Fibroblast of skin of abdomen (primary cell): ENCODE data around the gene SFR1. TPM values are rescaled to one million over a fixed set of nuclear protein-coding genes. Genes with fewer than 3 reads are reported as not detected.
A peak's percentile ranks its signal among the peaks of the same experiment; 100 is the strongest.

Source experiments
- DNase-seq: peaks from one replicate; pipeline ENCODE4 v3.0.0-alpha.2; 2013
- polyA plus RNA-seq, 2 experiments: library from polyadenylated mRNA; unstranded; fragments of 120-200 nt; gene quantifications; one replicate each; pipeline ENCODE4 v1.2.1, GENCODE V29; 2013; ENCODE audit not compliant: insufficient read length in 2 of 2

Gene SFR1, protein sequence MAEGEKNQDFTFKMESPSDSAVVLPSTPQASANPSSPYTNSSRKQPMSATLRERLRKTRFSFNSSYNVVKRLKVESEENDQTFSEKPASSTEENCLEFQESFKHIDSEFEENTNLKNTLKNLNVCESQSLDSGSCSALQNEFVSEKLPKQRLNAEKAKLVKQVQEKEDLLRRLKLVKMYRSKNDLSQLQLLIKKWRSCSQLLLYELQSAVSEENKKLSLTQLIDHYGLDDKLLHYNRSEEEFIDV
- polyA plus RNA-seq (2013, experiment 1 of 2; ENCODE audit: insufficient read length), result 3.2 TPM
- polyA plus RNA-seq (2013, experiment 2 of 2; ENCODE audit: insufficient read length), result 3.4 TPM

- peak; percentile 99 for DNase-seq
Measured at GRCh38 chr10:104121485-104122224, at the start of gene SFR1. Gene SFR1, plus strand, starts transcription at chr10:104122171. Its CDS starts 13 bp downstream, at chr10:104122184.

GRCh38 chr10:104072786-104073185 lies 49.2 kb upstream of the SFR1 start:
- no peak for DNase-seq

GRCh38 chr10:104074505-104074904 lies 47.5 kb upstream of the SFR1 start:
- no peak for DNase-seq

GRCh38 chr10:104076743-104077160 lies 45.2 kb upstream of the SFR1 start:
- DNase-seq, result no peak

DNA sequence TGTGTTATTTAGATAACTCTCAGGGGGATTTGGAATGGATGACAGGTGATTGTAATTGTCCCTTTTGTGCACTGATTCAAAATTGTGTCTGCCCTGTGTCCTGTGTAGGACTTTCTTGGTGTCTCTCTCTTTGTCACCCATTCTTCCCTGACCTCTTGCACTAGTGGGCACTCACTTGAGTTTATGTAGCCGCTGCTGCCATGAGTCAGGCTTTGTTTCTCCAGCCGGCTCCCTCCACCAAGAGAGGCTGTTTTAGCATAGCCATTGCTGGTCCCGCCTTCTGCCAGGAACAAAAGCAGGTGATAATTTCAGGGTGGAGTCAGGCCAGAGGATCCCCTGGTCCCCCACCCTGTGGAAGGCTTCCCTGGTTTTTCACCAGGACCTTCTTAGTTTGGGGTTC lies 44.7 kb upstream of the SFR1 start:
- DNase-seq, result no peak

DNA sequence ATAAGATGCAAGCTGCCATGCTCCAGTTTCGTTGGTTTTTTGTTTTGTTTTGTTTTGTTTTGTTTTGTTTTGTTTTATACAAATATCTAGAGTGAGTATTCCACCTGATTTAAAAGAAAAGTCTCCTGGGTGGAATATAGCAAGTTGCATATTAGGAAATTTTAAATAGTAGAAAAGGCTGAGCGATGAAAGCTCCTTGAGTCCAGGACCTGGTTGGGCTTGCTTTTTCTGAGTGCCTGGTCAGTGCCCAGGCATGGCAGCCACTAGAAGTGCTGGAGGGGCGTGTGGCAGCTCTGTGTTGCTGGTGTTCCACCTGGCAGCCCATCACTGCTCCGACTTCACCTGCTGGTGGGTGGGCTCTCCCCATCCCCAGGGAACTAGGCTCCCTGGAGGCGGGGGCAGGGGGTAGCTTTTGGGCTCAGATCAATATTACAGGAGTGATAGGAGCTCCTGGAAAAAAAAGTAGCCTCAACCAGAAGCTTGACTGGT lies 44.3 kb upstream of the SFR1 start:
- DNase-seq, result no peak

DNA sequence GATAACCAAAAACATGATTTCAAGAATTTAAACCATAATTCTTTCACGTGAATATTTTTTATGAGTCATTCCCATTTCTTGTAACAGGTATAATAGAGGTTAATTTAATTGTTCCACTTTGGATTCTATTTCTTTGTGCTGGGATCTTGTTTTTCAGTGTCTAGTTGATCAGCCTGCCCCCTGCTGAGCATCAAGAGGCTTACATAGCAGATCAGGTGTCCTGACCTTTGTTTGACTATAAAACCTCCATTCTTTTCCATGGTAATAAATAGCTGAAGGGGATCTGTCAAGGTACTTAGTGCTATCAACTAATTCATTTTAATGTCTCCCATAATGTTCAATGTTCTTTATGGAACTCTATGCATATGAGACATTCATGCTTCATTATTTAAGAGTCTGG lies 41.2 kb upstream of the SFR1 start:
- DNase-seq, result no peak

- DNase-seq, result no peak
Measured at GRCh38 chr10:104081998-104082397, 40.0 kb upstream of the SFR1 start.

GRCh38 chr10:104084482-104085142 lies 37.4 kb upstream of the SFR1 start:
- DNase-seq, result no peak

- no peak for DNase-seq
Measured at GRCh38 chr10:104085801-104086400, 36.1 kb upstream of the SFR1 start, which contains the start of gene COL17A1. Gene COL17A1, minus strand, starts transcription at chr10:104085880. Its CDS starts 5,207 bp downstream, at chr10:104080673.

GRCh38 chr10:104088239-104088638 lies 33.7 kb upstream of the SFR1 start:
- DNase-seq, result no peak

DNA sequence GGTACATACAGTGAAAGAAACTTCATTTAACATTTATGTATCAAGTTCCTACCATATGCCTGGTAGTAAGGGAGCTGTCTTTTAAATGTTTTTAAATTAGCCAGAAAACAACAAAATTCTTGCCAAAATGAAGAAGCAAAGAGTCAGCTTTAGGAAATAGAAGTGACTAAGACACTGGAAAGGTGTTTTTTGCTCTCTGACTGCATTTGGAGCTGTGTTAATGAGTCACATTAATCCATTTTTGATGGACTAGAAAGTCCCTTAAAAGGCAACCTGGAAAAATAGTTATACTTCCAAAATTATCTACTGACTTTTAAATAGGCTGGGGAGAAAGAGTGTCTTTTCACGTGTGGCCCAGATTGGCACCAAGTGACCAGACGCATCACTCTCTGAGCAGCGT lies 32.4 kb upstream of the SFR1 start:
- no peak for DNase-seq

- peak; percentile 28 for DNase-seq
Measured at GRCh38 chr10:104090611-104091010, 31.4 kb upstream of the SFR1 start.

DNA sequence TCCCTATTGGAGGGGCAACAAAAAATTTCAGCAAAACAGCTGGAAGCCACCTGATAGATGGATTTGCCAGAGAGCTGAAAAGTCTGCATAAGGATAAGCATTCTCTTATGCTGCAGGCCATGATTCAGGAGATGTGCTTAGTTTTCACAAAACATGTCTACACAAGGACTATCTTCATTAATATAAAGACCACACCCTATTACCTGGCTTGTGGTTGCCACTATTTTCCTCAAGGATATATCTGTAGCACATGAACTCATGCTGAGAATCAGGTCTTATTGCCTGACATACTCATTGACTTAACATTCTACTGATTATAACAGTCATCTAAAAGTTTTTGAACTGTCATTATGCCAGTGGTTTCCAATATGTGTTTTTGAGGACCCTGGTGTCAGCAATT lies 29.2 kb upstream of the SFR1 start:
- DNase-seq, result no peak

DNA sequence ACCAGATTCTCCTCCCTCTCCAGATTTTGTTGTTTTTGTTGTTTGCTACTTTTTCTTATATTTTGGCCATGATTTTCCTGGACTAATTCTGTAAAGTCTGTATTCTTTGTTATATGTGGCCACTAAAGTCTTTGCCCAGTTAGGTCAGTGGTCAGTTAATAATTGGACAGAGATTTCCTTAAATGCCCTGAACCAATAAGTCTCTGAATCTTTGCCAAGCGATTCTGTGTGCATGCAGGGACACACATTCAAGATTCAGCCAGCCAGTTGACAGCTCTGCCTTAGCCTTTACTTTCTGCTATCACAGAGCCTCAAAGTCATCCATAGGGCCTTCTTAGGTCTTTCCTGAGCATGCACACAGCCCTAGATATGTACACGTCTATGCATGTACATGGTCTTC lies 25.3 kb upstream of the SFR1 start:
- DNase-seq, result no peak

- peak; percentile 61 for DNase-seq
Measured at GRCh38 chr10:104098358-104098925, 23.5 kb upstream of the SFR1 start.

GRCh38 chr10:104099269-104099668 lies 22.7 kb upstream of the SFR1 start:
- peak; percentile 32 for DNase-seq

DNA sequence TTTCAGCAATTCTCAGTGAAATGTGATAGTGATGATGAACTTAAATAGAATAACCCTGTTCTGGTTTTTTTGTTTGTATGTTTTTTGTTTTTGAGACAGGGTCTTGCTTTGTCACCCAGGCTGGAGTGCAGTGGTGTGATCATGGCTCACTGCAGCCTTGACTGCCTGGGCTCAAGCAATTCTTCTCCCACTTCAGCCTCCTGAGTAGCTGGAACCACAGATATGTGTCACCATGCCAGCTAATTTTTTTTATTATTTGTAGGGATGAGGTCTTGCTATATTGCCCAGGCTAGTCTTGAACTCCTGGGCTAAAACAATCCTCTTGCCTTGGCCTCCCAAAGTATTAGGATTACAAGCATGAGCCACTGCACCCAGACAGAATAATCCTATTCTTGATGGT lies 22.0 kb upstream of the SFR1 start:
- DNase-seq, result no peak

DNA sequence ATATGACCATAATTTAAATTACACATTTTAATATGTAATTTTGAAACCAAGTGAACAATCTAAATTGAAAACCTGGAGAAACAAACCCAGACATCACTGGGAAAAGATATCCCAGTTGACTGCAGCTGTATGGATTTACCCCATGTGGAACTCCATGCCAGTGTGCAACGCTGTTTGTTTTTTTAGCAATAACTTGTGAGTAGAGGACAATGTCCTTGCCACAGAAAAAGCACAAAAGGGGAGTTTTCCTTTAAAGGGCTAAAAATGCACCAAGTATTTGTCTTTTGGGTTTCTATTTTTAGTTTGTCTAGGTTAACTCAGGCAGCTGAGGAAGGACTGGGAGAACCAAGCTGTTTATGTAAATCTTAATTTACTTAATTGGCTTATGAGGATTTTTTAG lies 21.2 kb upstream of the SFR1 start:
- no peak for DNase-seq

DNA sequence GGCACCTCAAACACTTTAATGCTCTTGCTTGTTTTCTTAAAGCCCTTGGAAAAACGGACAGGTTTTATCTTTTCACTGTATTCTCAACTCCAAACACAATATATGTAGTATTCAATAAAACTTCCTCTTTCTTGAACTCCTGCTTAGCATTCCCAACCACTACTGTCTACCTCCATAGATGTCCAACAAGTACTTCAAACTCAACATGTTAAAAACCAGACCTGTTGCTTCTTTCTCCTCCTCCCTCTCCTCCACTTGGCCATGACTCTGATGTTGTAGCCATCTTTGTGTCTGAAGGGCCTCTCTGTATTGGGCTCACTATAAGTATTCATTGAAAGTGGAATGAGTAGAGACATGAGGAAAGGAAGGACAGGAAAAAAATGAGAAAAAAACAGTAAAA lies 20.1 kb upstream of the SFR1 start:
- DNase-seq, result no peak

GRCh38 chr10:104103956-104104355 lies 18.0 kb upstream of the SFR1 start:
- DNase-seq, result no peak

GRCh38 chr10:104104418-104104817 lies 17.6 kb upstream of the SFR1 start:
- DNase-seq, result no peak

DNA sequence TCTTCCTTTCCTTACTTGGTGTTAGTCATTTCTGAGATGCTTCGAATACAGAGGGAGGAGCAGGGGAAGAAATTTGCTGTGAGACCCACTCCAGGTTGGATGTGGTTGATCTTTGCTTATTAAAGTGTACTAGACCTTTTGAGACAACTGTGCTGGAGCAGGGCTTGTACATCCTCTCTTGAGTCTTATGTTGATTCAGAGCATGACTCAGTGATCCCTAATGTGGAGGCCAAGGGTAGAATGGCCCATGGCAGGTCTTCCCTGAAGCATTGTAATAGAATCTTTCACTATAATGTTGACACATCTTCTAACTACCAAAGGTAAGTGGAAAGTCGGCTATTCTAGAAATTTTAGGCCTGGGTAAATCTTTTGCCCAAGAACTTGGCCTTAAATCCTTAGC lies 17.0 kb upstream of the SFR1 start:
- no peak for DNase-seq
